GM21515 (cell line): Measurements from ENCODE around the gene SCN1B.
"Not testable (repeated sequence)": the region's sequence is repeated elsewhere in the genome, so short reads cannot be mapped to it uniquely, and the experiment has no call there.

Experiments used
- ATAC-seq: cut with Tn5 transposase; IDR thresholded peaks from one replicate; pipeline ENCODE4 v1.9.1; 2021; ENCODE audit not compliant: unreplicated experiment

SCN1B gene

GRCh38 chr19:35015954-35016351, 14.3 kb upstream of the SCN1B start:
- ATAC-seq: no peak

- ATAC-seq: no peak
These were observed 12.8 kb upstream of the SCN1B start for GRCh38 chr19:35017507-35017906.

GRCh38 chr19:35018379-35018778, 11.9 kb upstream of the SCN1B start:
- ATAC-seq: no peak

DNA sequence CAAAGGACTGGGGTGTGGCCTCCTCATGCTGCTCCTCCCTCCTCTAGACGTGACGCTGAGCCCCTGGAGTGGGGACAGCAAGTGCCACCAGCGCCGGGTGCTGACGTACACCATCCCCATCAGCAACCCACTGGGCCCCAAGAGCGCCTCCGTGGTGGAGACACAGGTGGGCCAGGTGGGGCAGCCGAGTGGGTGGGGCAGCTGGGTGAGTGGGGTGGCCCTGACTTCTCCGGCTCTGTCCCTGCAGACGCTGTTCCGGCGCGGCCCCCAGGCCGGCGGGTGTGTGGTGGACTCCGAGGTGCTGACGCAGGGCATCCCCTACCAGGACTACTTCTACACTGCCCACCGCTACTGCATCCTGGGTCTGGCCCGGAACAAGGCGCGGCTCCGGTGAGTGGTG, 11.1 kb upstream of the SCN1B start:
- ATAC-seq: no peak

GRCh38 chr19:35021016-35021415, 9.3 kb upstream of the SCN1B start:
- no peak for ATAC-seq

- ATAC-seq: no peak
These were observed 8.7 kb upstream of the SCN1B start for GRCh38 chr19:35021596-35021995.

DNA sequence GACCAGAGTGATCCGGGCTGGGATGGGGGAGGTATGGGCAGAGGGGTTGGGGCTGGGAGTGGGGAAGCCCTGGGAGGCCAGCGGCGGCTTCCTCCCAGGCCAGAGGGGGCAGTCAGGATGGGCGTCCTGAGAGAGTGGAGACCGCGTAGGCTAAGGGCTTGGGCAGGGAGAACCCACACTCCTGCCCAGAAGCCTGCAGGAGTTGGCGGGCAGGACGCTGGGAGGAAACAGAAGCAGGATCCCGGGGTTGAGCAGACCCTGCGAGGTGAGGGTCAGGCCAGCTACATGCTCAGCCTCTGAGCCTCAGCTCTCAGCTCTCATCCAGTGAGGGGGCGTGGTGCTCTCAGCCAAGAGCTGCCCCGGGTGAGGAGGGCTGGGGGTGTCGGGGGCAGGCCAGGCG, 7.8 kb upstream of the SCN1B start:
- ATAC-seq: no peak

- ATAC-seq: no peak
These were observed 6.8 kb upstream of the SCN1B start for GRCh38 chr19:35023428-35023827.

- no peak for ATAC-seq
These were observed 6.2 kb upstream of the SCN1B start for GRCh38 chr19:35024095-35024494.

GRCh38 chr19:35025969-35026368, 4.3 kb upstream of the SCN1B start:
- no peak for ATAC-seq

DNA sequence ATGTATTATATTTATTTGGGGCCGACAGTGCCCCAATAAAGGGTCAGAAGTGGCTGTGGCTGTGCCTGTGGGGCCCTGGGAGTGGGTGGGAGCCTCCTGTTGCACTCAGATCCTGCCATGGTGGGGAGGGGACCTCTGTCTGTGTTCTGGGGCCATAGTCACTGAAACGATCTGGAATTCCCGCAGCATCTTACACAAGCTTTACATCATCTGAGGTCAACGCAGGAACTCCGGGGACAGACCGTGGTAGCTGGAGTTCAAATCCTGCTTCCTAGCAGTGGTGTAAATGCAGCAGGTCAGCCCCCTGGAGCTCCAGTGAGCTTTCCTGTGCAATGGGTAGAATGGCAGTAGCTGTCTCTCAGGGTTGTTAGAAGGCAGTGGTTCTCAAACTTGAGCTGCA, 3.9 kb upstream of the SCN1B start:
- ATAC-seq: no peak

DNA sequence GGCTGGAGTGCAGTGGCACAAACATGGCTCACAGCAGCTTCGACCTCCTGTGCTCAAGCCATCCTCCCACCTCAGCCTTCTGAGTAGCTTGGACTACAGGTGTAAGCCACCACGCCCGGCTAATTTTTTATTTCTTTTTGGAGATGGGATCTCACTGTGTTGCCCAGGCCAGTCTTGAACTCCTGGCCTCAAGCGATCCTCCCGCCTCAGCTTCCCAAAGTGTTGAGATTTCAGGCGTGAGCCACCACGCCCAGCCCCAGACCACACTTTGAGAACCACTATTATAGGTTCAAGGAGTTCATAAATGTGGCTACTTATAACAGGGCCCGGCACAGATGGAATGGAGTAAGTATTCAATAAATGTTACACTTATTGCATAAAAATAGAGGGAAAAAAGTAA, 3.3 kb upstream of the SCN1B start:
- ATAC-seq: no peak

GRCh38 chr19:35027851-35028599, 2.2 kb upstream of the SCN1B start:
- no peak for ATAC-seq

DNA sequence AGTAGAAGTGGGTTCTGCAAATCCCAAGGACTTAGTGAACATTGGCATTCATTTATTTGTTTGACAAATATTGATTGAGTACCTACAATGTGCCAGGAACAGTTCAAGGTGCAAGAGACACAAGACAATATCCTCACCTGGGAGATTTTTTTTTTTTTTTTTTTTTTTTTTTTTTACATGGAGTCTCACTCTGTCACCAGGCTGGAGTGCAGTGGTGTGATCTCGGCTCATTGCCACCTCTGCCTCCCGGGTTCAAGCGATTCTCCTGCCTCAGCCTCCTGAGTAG, 1.7 kb upstream of the SCN1B start:
- ATAC-seq: not testable (repeated sequence)

DNA sequence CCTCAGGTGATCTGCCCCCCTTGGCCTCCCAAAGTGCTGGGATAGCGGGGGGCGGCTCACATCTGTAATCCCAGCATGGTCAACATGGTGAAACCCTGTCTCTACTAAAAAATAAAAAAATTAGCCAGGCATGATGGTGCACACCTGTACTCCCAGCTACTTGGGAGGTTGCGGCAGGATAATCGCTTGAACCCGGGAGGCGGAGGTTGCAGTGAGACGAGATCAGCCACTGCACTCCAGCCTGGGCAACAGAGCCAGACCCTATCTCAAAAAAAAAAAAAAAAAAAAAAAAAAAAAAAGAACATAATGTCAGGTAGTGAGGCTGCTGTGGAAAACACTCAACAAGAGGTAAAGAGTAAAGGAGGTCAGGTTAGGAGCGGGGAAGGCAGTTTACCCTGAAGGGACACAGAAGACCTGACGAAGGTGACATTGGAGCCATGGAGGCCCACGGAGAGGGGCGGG, 964 bp upstream of the SCN1B start:
- not testable (repeated sequence) for ATAC-seq

DNA sequence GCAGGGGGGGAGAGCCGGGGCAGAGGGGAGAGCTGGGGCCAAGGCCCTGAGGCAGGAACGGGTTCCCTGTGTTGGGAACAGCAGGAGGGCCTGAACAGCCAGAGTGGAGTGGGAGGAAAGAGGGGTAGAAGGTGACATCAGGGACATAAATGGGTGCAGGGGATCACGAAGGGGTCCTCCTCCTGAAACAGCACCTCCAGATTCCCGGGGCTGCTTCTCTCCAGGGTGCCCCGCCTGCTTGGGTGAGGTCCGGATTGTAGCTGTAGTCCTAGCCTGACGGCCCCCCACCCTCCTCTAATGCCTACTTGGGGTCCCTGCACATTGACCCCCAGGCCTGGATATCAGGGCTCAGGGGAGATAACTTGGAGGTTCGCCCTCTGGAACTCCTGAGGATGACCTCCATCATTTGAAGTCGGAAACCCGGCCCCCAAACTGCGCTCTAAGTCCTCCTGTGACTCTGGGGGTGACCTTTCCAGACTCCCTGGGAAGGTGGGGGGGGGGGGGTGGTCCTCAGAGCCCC, 473 bp upstream of the SCN1B start:
- ATAC-seq: no peak

DNA sequence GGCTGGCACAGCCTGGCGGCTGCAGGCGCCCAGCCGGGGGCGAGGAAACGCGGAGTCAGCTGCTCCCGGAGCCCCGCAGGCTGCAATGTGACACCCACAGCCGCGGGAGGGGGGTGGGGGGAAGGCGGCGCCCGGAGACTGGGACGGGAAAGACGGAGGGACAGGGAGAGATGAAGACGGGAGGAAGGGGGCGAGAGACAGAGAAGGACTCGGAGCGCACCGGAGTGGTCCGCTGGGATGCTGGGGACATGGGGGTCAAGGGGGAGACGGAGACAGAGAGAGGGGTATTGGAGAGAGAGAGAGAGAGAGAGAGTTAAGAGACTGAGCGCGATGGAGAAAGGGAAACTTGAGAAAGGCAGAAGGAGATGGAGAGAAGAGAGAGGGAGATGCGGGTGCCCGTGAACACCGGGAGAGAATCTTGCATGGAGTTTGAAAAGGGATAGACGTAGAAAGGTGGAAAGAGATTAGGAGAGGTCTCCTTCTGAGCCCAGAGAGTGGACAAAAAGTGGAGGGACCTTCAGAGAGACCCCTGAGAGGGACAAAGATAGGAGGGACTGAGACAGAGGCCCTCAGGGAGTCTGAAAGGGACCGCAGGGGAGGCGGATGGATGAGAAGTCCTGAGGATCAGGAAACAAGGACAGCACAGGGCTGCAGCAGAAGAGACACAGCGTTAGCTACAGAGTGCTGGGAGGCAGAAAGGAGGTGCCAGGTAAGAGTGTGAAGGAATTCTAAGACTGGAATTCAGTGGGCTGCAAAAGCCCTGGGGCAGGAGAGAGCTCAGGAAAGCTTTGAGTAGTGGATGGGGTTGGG, 1.0 kb downstream of the SCN1B start:
- ATAC-seq: no peak

GRCh38 chr19:35032356-35032865, 2.1 kb downstream of the SCN1B start:
- no peak for ATAC-seq

DNA sequence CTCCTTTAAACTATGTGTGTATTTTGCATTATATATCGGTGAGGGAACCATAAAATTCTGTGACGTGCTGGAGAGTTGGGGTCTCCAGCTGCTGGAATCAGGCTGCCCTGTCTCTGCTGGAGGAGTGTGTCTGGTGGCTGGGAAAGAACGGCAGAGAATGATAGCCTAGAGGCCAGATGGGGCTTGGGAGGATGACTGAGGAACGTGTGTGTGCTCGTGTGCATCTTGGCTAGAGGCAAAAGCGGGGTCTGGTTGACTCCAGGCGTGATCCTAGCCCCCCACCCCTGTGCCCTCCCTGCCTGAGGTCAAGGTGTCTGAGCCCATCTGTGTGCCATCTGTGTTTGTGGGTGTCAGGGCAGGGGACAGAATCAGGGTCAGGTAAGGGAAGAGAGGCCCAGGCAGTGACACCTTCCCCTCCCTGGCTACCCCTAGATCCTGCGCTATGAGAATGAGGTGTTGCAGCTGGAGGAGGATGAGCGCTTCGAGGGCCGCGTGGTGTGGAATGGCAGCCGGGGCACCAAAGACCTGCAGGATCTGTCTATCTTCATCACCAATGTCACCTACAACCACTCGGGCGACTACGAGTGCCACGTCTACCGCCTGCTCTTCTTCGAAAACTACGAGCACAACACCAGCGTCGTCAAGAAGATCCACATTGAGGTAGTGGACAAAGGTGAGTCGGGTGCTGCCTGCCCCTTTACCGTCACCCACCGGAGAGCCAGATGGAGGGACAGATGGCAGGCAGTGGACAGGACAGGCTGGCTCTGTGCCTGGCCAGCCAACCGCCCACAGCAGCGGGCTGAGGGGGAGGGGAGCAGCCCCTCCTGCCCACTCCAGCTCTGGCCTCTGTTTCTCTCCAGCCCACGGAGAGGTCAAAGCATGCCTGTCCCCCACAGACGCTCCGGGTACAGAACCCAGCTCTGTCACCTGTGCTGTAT, 3.1 kb downstream of the SCN1B start:
- ATAC-seq: no peak

- no peak for ATAC-seq
These were observed 3.8 kb downstream of the SCN1B start for GRCh38 chr19:35034005-35034502.
